Liver (tissue), 9 donors: Measurements from ENCODE around the gene NHLRC2. TPM values are rescaled to one million over a fixed set of nuclear protein-coding genes. Genes with fewer than 3 reads are reported as not detected.
"Not testable (repeated sequence)": the region's sequence is repeated elsewhere in the genome, so short reads cannot be mapped to it uniquely, and the experiment has no call there.

Experiments used
- DNase-seq: peaks from one replicate; pipeline ENCODE4 v3.0.0-alpha.2; 2017; ENCODE audit warnings: low spot score
- H3K27ac ChIP-seq, 2 donors: one replicate each; pipeline ENCODE4 v1.7.0; 2013; ENCODE audit warnings: inconsistent platforms in 2 of 2, low read length in 2 of 2, control low read depth in 1 of 2, low read depth in 1 of 2, mild to moderate bottlenecking in 1 of 2
- H3K27me3 ChIP-seq, 4 donors: one replicate each; pipeline versions ENCODE4 v1.6.1 to v1.7.0; 2013; ENCODE audit warnings: low read length in 3 of 4, inconsistent platforms in 1 of 4, mild to moderate bottlenecking in 1 of 4, moderate library complexity in 1 of 4; ENCODE audit not compliant: control insufficient read depth in 4 of 4, insufficient read depth in 4 of 4
- H3K36me3 ChIP-seq, 4 donors: one replicate each; pipeline versions ENCODE4 v1.6.1 to v1.7.0; 2013; ENCODE audit warnings: low read length in 3 of 4, mild to moderate bottlenecking in 3 of 4, low read depth in 1 of 4, moderate library complexity in 1 of 4; ENCODE audit not compliant: control insufficient read depth in 4 of 4, insufficient read depth in 3 of 4
- H3K4me1 ChIP-seq, 4 donors: one replicate each; pipeline versions ENCODE4 v1.6.1 to v1.7.0; 2013; ENCODE audit warnings: low read length in 3 of 4, mild to moderate bottlenecking in 3 of 4, moderate library complexity in 1 of 4; ENCODE audit not compliant: control insufficient read depth in 4 of 4, insufficient read depth in 4 of 4
- H3K4me3 ChIP-seq, 3 donors: one replicate each; pipeline versions ENCODE4 v1.6.1 to v1.7.0; 2013; ENCODE audit warnings: low read length in 3 of 3, control low read depth in 1 of 3, low read depth in 1 of 3, mild to moderate bottlenecking in 1 of 3
- H3K9ac ChIP-seq, 2 donors: one replicate each; pipeline ENCODE4 v1.7.0; 2013; ENCODE audit warnings: low read length in 2 of 2, mild to moderate bottlenecking in 2 of 2, moderate library complexity in 2 of 2, control low read depth in 1 of 2, low read depth in 1 of 2
- H3K9me3 ChIP-seq, 4 donors: one replicate each; pipeline versions ENCODE4 v1.6.1 to v1.7.0; 2013; ENCODE audit warnings: low read length in 3 of 4; ENCODE audit not compliant: control insufficient read depth in 4 of 4
- ATF3 ChIP-seq: IDR thresholded peaks from 2 replicates; pipeline ENCODE4 v1.6.1; 2016; ENCODE audit warnings: antibody characterized with exemption
- CTCF ChIP-seq: fragments of 150-350 bp; IDR thresholded peaks from 2 replicates; pipeline ENCODE4 v1.5.1; 2017; ENCODE audit warnings: improper control_type of control experiment, low read depth, low read length; ENCODE audit not compliant: missing input control
- EGR1 ChIP-seq, 2 donors: IDR thresholded peaks; 2 replicates each; pipeline ENCODE4 v1.6.1; 2016 to 2018; ENCODE audit warnings: antibody characterized with exemption in 2 of 2, low read depth in 2 of 2
- FOXA2 ChIP-seq: IDR thresholded peaks from 2 replicates; pipeline ENCODE4 v1.6.1; 2016; ENCODE audit warnings: antibody characterized with exemption
- HNF4A ChIP-seq, 2 donors: conservative IDR thresholded peaks; 2 replicates each; pipeline ENCODE4 v1.6.1; 2016; ENCODE audit warnings: antibody characterized with exemption in 2 of 2, mild to moderate bottlenecking in 2 of 2
- HNF4G ChIP-seq: IDR thresholded peaks from 2 replicates; pipeline ENCODE4 v1.6.1; 2016; ENCODE audit warnings: antibody characterized with exemption
- MAX ChIP-seq: IDR thresholded peaks from 2 replicates; pipeline ENCODE4 v1.6.1; 2016; ENCODE audit warnings: antibody characterized with exemption
- RAD21 ChIP-seq, 2 donors: IDR thresholded peaks; 2 replicates each; pipeline ENCODE4 v1.6.1; 2016; ENCODE audit warnings: antibody characterized with exemption in 2 of 2, mild to moderate bottlenecking in 2 of 2
- REST ChIP-seq: IDR thresholded peaks from 2 replicates; pipeline ENCODE4 v1.6.1; 2016; ENCODE audit warnings: antibody characterized with exemption, mild to moderate bottlenecking
- RXRA ChIP-seq, 2 donors: IDR thresholded peaks; 2 replicates each; pipeline ENCODE4 v1.6.1; 2017 to 2018; ENCODE audit warnings: antibody characterized with exemption in 2 of 2, mild to moderate bottlenecking in 1 of 2
- SP1 ChIP-seq: IDR thresholded peaks from 2 replicates; pipeline ENCODE4 v1.6.1; 2018; ENCODE audit warnings: antibody characterized with exemption, mild to moderate bottlenecking
- TAF1 ChIP-seq: conservative IDR thresholded peaks from 2 replicates; pipeline ENCODE4 v1.6.1; 2016; ENCODE audit warnings: antibody characterized with exemption, mild to moderate bottlenecking
- YY1 ChIP-seq: IDR thresholded peaks from 2 replicates; pipeline ENCODE4 v1.6.1; 2016; ENCODE audit warnings: antibody characterized with exemption, mild to moderate bottlenecking
- WGBS: extraction: QIAGEN DNeasy Blood & Tissue Kit; methylation state at CpG from one replicate; pipeline ENCODE4 v1.1.7; 2013; 5-methylcytosine and 5-hydroxymethylcytosine counted together
- polyA plus RNA-seq, 2 donors: library from polyadenylated mRNA; stranded (reverse) in 1 of 2; unstranded in 1 of 2; fragments of 200-250 nt in 1 of 2; fragments of >200 nt in 1 of 2; fragmentation: Nextera tagmentation in 1 of 2; extraction: Ambion mirVana in 1 of 2; gene quantifications; one replicate each; pipeline versions ENCODE4 v1.2.1 to v1.2.3, GENCODE V29; 2013 to 2015
- total RNA-seq, 2 donors: library from RNA; depleted of rRNA; stranded (reverse); fragments of >200 nt; gene quantifications; one replicate each; pipeline ENCODE4 v1.2.3, GENCODE V29; 2014
- donor health status: healthy.
- donor health status: healthy.
- donor health status: healthy.
- donor health status: healthy.
- donor health status: healthy.

Gene NHLRC2
- total and polyA plus RNA-seq, 4 donors, result 2.3 to 14.2 (median 7.4) TPM

- Histone ChIP-seq H3K27ac (no peak overlapping the region), H3K4me1 (no peaks in the 10 kb centered on the region), H3K9me3 (no peaks in the 10 kb centered on the region), H3K9ac (no peak overlapping the region), H3K36me3 (no peaks in the 10 kb centered on the region), H3K4me3 (no peak overlapping the region), H3K27me3 (no peaks in the 10 kb centered on the region)
- TF ChIP-seq YY1 (no peak), ATF3 (no peak), FOXA2 (no peak), REST (no peak), RAD21 (IDR thresholded peaks at IDR 0.05) (no peak), MAX (no peak), HNF4A (conservative IDR thresholded peaks at IDR 0.05) (no peak), CTCF (no peak)
- 72% methylated on average over 2 of the region's 2 CpGs for WGBS
- no peak for DNase-seq
These were observed 28.7 kb upstream of the NHLRC2 start for GRCh38 chr10:113825791-113826190.

GRCh38 chr10:113828567-113828966 lies 25.9 kb upstream of the NHLRC2 start:
- not testable (repeated sequence) for H3K4me3 ChIP-seq, H3K4me1 ChIP-seq, DNase-seq, H3K36me3 ChIP-seq, H3K27me3 ChIP-seq, H3K27ac ChIP-seq, H3K9me3 ChIP-seq, H3K9ac ChIP-seq
- WGBS, result 95% methylated on average over 10 of the region's 10 CpGs

GRCh38 chr10:113842171-113842570 lies 12.3 kb upstream of the NHLRC2 start:
- no peak for DNase-seq
- no peak overlapping the region for H3K4me3 ChIP-seq
- H3K27me3 ChIP-seq, result no peaks in the 10 kb centered on the region
- H3K9ac ChIP-seq, result no peak overlapping the region
- TF ChIP-seq TAF1 (no peak), REST (no peak), EGR1 (IDR thresholded peaks at IDR 0.05; ENCODE audit: low read depth in 2 of 2) (no peak), RXRA (IDR thresholded peaks at IDR 0.05) (no peak), SP1 (no peak), HNF4G (no peak), ATF3 (no peak), MAX (no peak), CTCF (no peak), RAD21 (IDR thresholded peaks at IDR 0.05) (no peak)
- H3K27ac ChIP-seq, result no peak overlapping the region
- H3K36me3 ChIP-seq, result peaks cover 3 to 26% (median 6%) of the 10 kb centered on the region in 4 donors
- 92% methylated on average over 1 of the region's 1 CpG for WGBS
- H3K4me1 ChIP-seq, result no peaks in the 10 kb centered on the region
- H3K9me3 ChIP-seq, result no peaks in the 10 kb centered on the region
